SK-N-SH treated with all-trans-retinoic acid at 6 μM for 48 hours (cell line): ENCODE data around the gene DPP6.

Experiments used
- RARB ChIP-seq: fragments of 250-450 bp; sonication (Bioruptor Pico); IDR thresholded peaks from 2 replicates; pipeline ENCODE4 v1.8.0; 2021; ENCODE audit warnings: mild to moderate bottlenecking, moderate library complexity
- ZC3H10 ChIP-seq: fragments of 250-450 bp; sonication (Bioruptor Pico); IDR thresholded peaks from 2 replicates; pipeline ENCODE4 v1.5.1; 2021; ENCODE audit warnings: mild to moderate bottlenecking, moderate library complexity
- ZNF565 ChIP-seq: fragments of 450-650 bp; formaldehyde crosslinking; conservative IDR thresholded peaks from 2 replicates; pipeline ENCODE4 v1.5.0; 2020; ENCODE audit warnings: low read depth, mild to moderate bottlenecking, moderate library complexity
- TF ChIP-seq, protein P1 (sequence below): fragments of 250-450 bp; sonication (Bioruptor Pico); IDR thresholded peaks from 2 replicates; pipeline ENCODE4 v1.8.0; 2020; ENCODE audit warnings: mild to moderate bottlenecking, moderate library complexity, borderline replicate concordance

DNA sequence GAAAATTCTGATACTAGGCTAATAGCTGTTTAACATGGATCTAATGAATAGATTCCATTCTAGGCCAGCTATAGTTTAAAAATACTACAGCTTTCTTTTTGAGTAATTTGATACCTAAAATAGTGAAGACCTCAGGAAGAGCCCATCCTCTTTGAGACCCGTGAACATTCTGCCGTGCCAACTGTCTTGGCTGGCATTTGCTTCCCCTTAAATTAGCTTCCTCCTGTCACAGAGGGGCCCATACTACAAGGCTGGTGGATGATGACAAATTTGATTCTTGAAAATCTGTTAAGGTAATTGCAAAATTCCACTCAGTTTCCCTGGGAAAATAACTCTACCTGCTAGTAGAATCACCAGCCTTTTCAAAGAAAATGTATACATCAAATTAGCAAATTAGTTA, 385.0 kb downstream of the DPP6 start:
- TF ChIP-seq RARB (CRISPR knock-in tag) (no peak), ZNF565 (CRISPR knock-in tag) (no peak), ZC3H10 (CRISPR knock-in tag) (no peak)
- TF ChIP-seq, protein P1, sequence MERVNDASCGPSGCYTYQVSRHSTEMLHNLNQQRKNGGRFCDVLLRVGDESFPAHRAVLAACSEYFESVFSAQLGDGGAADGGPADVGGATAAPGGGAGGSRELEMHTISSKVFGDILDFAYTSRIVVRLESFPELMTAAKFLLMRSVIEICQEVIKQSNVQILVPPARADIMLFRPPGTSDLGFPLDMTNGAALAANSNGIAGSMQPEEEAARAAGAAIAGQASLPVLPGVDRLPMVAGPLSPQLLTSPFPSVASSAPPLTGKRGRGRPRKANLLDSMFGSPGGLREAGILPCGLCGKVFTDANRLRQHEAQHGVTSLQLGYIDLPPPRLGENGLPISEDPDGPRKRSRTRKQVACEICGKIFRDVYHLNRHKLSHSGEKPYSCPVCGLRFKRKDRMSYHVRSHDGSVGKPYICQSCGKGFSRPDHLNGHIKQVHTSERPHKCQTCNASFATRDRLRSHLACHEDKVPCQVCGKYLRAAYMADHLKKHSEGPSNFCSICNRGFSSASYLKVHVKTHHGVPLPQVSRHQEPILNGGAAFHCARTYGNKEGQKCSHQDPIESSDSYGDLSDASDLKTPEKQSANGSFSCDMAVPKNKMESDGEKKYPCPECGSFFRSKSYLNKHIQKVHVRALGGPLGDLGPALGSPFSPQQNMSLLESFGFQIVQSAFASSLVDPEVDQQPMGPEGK = no peak
